Spleen (tissue), 11 donors: Measurements from ENCODE around the gene RNF208. TPM values are rescaled to one million over a fixed set of nuclear protein-coding genes. Genes with fewer than 3 reads are reported as not detected.
A peak's percentile ranks its signal among the peaks of the same experiment; 100 is the strongest.

ENCODE experiments used
- DNase-seq: peaks from one replicate; pipeline ENCODE4 v3.0.0-alpha.2; 2020
- H3K27ac ChIP-seq, 8 donors: fragments of 200-600 bp; sonication (generic) in 7 of 8; 1 replicate in 4 of 8; 2 replicates in 4 of 8; pipeline versions ENCODE4 v1.5.0 to v1.8.0; 2016 to 2021; ENCODE audit warnings: inconsistent platforms in 4 of 8, mild to moderate bottlenecking in 4 of 8, moderate library complexity in 1 of 8
- H3K27me3 ChIP-seq, 7 donors: fragments of 200-600 bp; sonication (generic) in 6 of 7; replicated peaks in 1 of 7; 1 replicate in 4 of 7; 2 replicates in 3 of 7; pipeline versions ENCODE4 v1.5.0 to v1.8.0; 2016 to 2021; ENCODE audit warnings: inconsistent platforms in 3 of 7, mild to moderate bottlenecking in 1 of 7
- H3K36me3 ChIP-seq, 6 donors: fragments of 200-600 bp; sonication (generic) in 5 of 6; 1 replicate in 4 of 6; 2 replicates in 2 of 6; pipeline versions ENCODE4 v1.5.0 to v1.8.0; 2016 to 2021; ENCODE audit warnings: inconsistent platforms in 2 of 6
- H3K4me1 ChIP-seq, 6 donors: fragments of 200-600 bp; sonication (generic) in 5 of 6; 1 replicate in 3 of 6; 2 replicates in 3 of 6; pipeline versions ENCODE4 v1.5.0 to v1.8.0; 2016 to 2021; ENCODE audit warnings: inconsistent platforms in 3 of 6
- H3K4me3 ChIP-seq, 8 donors: fragments of 200-600 bp; sonication (generic) in 7 of 8; 1 replicate in 4 of 8; 2 replicates in 4 of 8; pipeline versions ENCODE4 v1.5.0 to v1.8.0; 2016 to 2021; ENCODE audit warnings: inconsistent platforms in 4 of 8, mild to moderate bottlenecking in 4 of 8, moderate library complexity in 2 of 8
- H3K9me3 ChIP-seq, 8 donors: fragments of 200-600 bp; sonication (generic) in 7 of 8; 1 replicate in 4 of 8; 2 replicates in 4 of 8; pipeline versions ENCODE4 v1.5.0 to v1.8.0; 2016 to 2021; ENCODE audit warnings: inconsistent platforms in 4 of 8
- POLR2A ChIP-seq, 3 donors: fragments of 450-650 bp; IDR thresholded peaks; one replicate each; pipeline ENCODE4 v1.5.1; 2017; ENCODE audit warnings: antibody characterized with exemption in 3 of 3, mild to moderate bottlenecking in 1 of 3
- POLR2AphosphoS5 ChIP-seq, 3 donors: sonication (generic); formaldehyde crosslinking; IDR thresholded peaks; one replicate each; pipeline ENCODE4 v1.5.1; 2017; ENCODE audit warnings: antibody characterized with exemption in 3 of 3
- WGBS, 5 donors: extraction: QIAGEN DNeasy Blood & Tissue Kit in 3 of 5; methylation state at CpG; one replicate each; pipeline versions ENCODE4 v1.1.5 to v1.1.7; 2013 to 2018; 5-methylcytosine and 5-hydroxymethylcytosine counted together
- intact Hi-C: fragments of 100-400 bp; cut with DNase I; formaldehyde crosslinking; loops from one replicate; pipeline ENCODE4 v1.15.0; 2023; ENCODE audit warnings: low total_unique reads
- polyA plus RNA-seq, 3 donors: library from polyadenylated mRNA; stranded (reverse); fragments of 200-250 nt; gene quantifications; one replicate each; pipeline ENCODE4 v1.2.1, GENCODE V29; 2013
- total RNA-seq, 7 donors: library from RNA; depleted of rRNA in 3 of 7; stranded (reverse); fragments of >200 nt in 3 of 7; fragmentation: NEBNext Ultra II Directional in 4 of 7; extraction: Animal tissue kit (Norgen Biotek cat#: 25700) in 4 of 7; gene quantifications; one replicate each; pipeline versions ENCODE4 v1.1.0 to v1.2.1, GENCODE V29; 2016 to 2021
- TF ChIP-seq, protein P1 (sequence below), 11 experiments: fragments of 200-600 bp in 7 of 11; fragments of 450-650 bp in 4 of 11; sonication (generic) in 4 of 11; IDR thresholded peaks in 8 of 11; conservative IDR thresholded peaks in 3 of 11; 1 replicate in 7 of 11; 2 replicates in 4 of 11; pipeline versions ENCODE4 v1.4.0 to v1.8.0; 2016 to 2021; ENCODE audit warnings: antibody characterized with exemption in 11 of 11, inconsistent platforms in 4 of 11, mild to moderate bottlenecking in 1 of 11
- donor health status: healthy with polysubstance abuse.
- donor health status: DM: no; HTN: no; CAD: no; lungs with moderate emphysema.
- donor health status: DM: no; HTN: no; CAD: no.
- donor health status: Bipolar disorder and iron deficiency.
- donor health status: healthy.
- donor health status: DM: no; HTN: no; CAD: no.
- donor health status: DM: yes; HTN: yes; CAD: no.

RNF208 gene
- total and polyA plus RNA-seq, 10 donors: 1.2 to 6.2 (median 2.7) TPM

DNA sequence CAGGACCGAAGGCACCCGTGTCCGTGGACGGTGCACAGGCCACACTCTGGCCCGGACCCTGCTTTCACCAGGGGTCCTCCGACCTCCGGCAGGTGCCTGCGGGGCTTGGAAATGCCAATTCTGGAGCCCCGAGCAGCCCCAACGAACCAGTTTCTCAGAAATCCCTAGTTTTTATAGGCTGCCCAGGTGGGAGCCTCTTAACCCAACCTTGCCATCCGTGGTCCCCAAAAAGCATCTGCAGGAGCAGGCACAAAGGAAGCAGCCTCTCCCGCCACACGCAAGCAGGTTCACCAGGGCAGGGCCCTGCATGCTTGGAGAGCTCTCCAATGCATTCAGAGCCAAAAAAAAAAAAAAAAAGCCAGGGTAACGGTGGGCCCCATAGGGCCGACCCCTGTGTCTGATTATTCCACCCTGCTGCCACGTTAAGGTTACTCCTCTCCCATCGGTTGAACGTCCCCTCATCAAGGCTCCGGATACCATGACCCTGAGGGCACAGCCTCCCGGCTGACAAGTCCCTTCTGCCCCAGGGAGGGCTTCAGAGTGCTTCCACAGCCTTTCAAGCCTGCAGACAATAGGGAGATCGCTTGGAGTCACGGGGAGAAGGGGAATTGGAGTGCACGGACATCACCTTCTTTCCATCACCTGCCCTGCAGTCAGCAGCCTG lies 20.7 kb downstream of the RNF208 start:
- TF ChIP-seq POLR2A (IDR thresholded peaks at IDR 0.05) (no peak), POLR2AphosphoS5 (IDR thresholded peaks at IDR 0.05) (no peak)
- TF ChIP-seq, protein P1, sequence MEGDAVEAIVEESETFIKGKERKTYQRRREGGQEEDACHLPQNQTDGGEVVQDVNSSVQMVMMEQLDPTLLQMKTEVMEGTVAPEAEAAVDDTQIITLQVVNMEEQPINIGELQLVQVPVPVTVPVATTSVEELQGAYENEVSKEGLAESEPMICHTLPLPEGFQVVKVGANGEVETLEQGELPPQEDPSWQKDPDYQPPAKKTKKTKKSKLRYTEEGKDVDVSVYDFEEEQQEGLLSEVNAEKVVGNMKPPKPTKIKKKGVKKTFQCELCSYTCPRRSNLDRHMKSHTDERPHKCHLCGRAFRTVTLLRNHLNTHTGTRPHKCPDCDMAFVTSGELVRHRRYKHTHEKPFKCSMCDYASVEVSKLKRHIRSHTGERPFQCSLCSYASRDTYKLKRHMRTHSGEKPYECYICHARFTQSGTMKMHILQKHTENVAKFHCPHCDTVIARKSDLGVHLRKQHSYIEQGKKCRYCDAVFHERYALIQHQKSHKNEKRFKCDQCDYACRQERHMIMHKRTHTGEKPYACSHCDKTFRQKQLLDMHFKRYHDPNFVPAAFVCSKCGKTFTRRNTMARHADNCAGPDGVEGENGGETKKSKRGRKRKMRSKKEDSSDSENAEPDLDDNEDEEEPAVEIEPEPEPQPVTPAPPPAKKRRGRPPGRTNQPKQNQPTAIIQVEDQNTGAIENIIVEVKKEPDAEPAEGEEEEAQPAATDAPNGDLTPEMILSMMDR (IDR thresholded peaks at IDR 0.05 in 8 of 11, conservative IDR thresholded peaks at IDR 0.05 in 3 of 11): no peak
- H3K9me3 ChIP-seq: no peaks in the 10 kb centered on the region
- H3K27me3 ChIP-seq: peaks cover 0 to 9% (median 0%) of the 10 kb centered on the region in 7 donors
- peak overlapping the region; percentile 82 to 95 (median 88) for H3K27ac ChIP-seq
- DNase-seq: no peak
- intact Hi-C loops: no loop called here
- peak overlapping the region; percentile 58 to 78 (median 62) for H3K4me3 ChIP-seq
- no peaks in the 10 kb centered on the region for H3K36me3 ChIP-seq
- 22 to 42% (median 25%) methylated on average over 15 to 23 of the region's 23 CpGs for WGBS, 5 donors
- H3K4me1 ChIP-seq: peaks cover 38 to 88% (median 74%) of the 10 kb centered on the region in 6 donors

DNA sequence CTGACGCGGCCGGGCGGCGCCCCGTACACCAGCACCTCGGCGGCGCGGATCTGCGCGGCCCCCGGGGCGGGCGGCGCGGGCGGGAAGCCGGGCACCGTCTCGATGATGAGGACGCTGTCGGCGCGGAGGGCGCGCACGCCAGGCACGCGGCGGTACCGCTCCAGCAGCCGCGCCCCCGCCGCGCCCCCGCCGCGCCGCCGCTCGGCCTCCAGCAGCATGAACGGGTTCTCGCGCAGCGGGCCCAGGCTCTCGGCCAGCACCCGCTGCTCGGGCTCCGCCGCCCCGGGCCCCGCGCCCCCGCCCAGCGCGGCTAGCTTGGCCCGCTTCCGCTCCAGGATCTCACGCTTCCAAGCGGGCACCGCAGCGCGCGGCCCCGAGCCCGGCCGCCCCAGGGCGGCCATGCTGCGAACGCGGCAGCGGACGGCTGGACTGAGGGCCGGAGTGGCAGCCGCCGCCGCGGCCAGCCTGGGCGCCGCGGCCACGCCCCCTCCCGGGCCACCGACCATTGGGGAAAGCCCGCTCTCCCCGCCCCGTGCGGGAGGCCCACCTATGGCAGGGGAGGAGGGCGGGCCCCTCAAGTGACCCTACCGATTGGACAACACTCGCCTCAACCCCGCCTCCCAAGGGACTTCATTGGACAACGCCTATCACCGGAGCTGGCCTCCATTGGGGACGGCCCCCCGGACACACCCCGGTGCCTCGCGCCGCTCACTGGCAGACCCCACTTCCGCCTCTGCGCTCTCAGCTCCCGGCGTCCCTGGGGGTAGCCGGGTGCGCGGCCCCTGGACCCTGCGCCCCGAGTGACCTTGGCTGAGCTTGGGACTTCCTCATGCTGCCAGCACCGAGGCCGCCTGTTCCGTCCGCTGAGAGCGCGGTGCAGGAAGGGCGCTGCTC lies 21.5 kb downstream of the RNF208 start, which contains the start of gene TPRN:
Gene TPRN (minus strand): TSS at position 431 of the 894 bp plus-strand sequence. CDS start 30 bp downstream, at position 401.
- peak; percentile 50 to 83 (median 58) for TF ChIP-seq POLR2A (IDR thresholded peaks at IDR 0.05)
- TF ChIP-seq, protein P1 (IDR thresholded peaks at IDR 0.05 in 8 of 11, conservative IDR thresholded peaks at IDR 0.05 in 3 of 11): peak in 4 of 11 experiments; percentile 24 to 48 (median 34)
- peak; percentile 97 to 98 (median 98) for TF ChIP-seq POLR2AphosphoS5 (IDR thresholded peaks at IDR 0.05)
- peak; percentile 99 for DNase-seq
- Histone ChIP-seq H3K9me3 (no peaks in the 10 kb centered on the region), H3K36me3 (no peaks in the 10 kb centered on the region), H3K4me1 (peaks cover 36 to 88% (median 67%) of the 10 kb centered on the region in 6 donors), H3K4me3 (peak within 1 kb of the TSS; percentile 58 to 78 (median 62)), H3K27ac (peak within 1 kb of the TSS; percentile 82 to 95 (median 88)), H3K27me3 (peaks cover 0 to 9% (median 0%) of the 10 kb centered on the region in 7 donors)
- WGBS, 5 donors: 0 to 1% (median 1%) methylated on average over 29 to 118 of the region's 118 CpGs
- intact Hi-C loops: no loop called here

DNA sequence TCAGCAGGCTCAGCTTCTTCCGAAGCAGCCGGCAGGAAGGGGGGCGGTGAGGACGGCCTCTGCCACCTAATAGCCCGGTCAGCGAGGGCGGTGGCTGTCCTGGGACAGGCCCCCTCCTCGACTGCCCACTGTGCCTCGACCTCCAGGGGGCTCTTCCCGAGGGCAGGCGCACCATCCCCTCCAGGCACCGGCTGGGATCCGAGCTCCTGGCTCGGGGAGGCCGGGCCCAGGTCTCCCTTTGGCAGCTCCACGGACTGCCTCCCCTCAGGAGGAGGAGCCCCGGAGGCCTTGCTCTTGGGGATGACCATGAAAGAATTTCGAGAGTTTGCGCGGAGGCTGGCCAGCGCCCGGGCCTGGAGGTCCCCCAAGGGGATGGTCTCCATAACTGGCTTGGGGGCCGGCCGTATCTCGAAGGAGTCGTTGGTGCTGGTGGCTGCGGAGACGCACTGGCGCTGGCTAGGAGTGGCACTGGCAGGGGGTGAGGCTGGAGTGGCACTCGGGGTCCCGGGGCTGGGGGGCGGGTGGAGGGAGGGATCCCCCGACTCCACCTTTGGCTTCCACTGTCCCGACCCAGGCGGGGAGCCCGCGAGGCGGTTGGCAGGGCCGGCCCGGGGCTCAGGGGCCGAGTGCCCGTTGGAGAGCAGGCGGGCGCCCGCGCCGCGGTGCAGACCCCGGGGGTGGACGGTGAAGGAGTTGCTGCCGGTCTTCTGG lies 22.5 kb downstream of the RNF208 start:
- no peaks in the 10 kb centered on the region for H3K36me3 ChIP-seq
- intact Hi-C loops: no loop called here
- peaks cover 0 to 9% (median 0%) of the 10 kb centered on the region in 7 donors for H3K27me3 ChIP-seq
- H3K4me1 ChIP-seq: peaks cover 32 to 82% (median 62%) of the 10 kb centered on the region in 6 donors
- H3K27ac ChIP-seq: peak overlapping the region in 1 of 8 donors; percentile 21
- WGBS, 5 donors: 25 to 39% (median 26%) methylated on average over 18 to 51 of the region's 51 CpGs
- TF ChIP-seq POLR2A (IDR thresholded peaks at IDR 0.05) (no peak), POLR2AphosphoS5 (IDR thresholded peaks at IDR 0.05) (no peak)
- TF ChIP-seq, protein P1 (IDR thresholded peaks at IDR 0.05 in 8 of 11, conservative IDR thresholded peaks at IDR 0.05 in 3 of 11): no peak
- DNase-seq: peak; percentile 86
- H3K4me3 ChIP-seq: peak overlapping the region in 7 of 8 donors; percentile 24 to 78 (median 58)
- no peaks in the 10 kb centered on the region for H3K9me3 ChIP-seq
